ENCODE data around the gene SEPTIN8. TPM values are rescaled to one million over a fixed set of nuclear protein-coding genes. Genes with fewer than 3 reads are reported as not detected.
A peak's percentile ranks its signal among the peaks of the same experiment; 100 is the strongest.

Gene SEPTIN8
- total RNA-seq, 1 experiment from 2014 or later, result 26.5 TPM

DNA sequence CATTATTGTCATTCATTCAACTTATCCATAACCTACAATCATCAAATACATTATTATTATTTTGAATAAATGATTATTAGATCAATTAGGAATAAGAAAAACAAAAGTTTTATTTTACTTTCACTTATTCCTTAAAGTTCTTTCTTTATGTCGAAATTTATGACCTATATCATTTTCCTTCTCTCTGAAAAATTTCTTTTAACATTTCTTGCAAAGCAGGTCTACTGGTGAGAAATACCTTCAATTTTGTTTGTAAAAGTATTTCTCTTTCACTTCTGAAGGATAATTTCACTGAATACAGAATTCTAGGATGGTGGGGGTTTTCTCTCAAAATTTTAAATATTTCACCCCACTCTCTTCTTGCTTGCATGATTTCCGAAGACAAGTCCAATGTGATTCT lies 32.4 kb downstream of the SEPTIN8 start:
- no peak overlapping the region for H3K27ac ChIP-seq
- H3K4me1 ChIP-seq, result no peaks in the 10 kb centered on the region
- H3K36me3 ChIP-seq, result no peaks in the 10 kb centered on the region
- H3K9me3 ChIP-seq (replicated peaks), result no peaks in the 10 kb centered on the region
- no peak for DNase-seq
- H3K27me3 ChIP-seq, result no peaks in the 10 kb centered on the region
- no peak overlapping the region for H3K4me3 ChIP-seq

DNA sequence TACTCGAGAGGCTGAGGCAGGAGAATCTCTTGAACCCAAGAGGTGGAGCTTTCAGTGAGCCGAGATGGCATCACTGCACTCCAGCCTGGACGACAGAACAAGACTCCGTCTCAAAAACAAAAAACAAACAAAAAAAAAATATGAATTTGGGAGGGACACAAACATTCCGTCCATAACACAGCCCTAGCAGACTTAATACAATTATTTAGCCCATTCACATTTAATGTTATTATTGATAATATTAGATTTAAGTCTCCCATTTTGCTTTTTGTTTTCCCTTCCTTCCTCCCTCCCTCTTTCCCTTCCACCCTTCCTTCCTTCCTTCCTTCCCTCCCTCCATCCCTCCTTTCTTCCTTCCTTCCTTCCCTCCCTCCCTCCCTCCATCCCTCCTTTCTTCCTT lies 34.4 kb downstream of the SEPTIN8 start:
- Histone ChIP-seq H3K27ac (no peak overlapping the region), H3K4me1 (peaks cover 6% of the 10 kb centered on the region; the same call in 1 of the 2 replicates), H3K4me3 (no peak overlapping the region), H3K36me3 (no peaks in the 10 kb centered on the region), H3K9me3 (replicated peaks) (no peaks in the 10 kb centered on the region), H3K27me3 (no peaks in the 10 kb centered on the region)
- no peak for DNase-seq

GRCh38 chr5:132742158-132742557 lies 34.9 kb downstream of the SEPTIN8 start:
- H3K27ac ChIP-seq, result no peak overlapping the region
- no peaks in the 10 kb centered on the region for H3K9me3 ChIP-seq (replicated peaks)
- no peak for DNase-seq
- H3K4me1 ChIP-seq, result peaks cover 6% of the 10 kb centered on the region; the same call in 1 of the 2 replicates
- no peaks in the 10 kb centered on the region for H3K36me3 ChIP-seq
- H3K27me3 ChIP-seq, result no peaks in the 10 kb centered on the region
- no peak overlapping the region for H3K4me3 ChIP-seq

- Histone ChIP-seq H3K27me3 (no peaks in the 10 kb centered on the region), H3K36me3 (no peaks in the 10 kb centered on the region), H3K27ac (no peak overlapping the region), H3K4me3 (no peak overlapping the region), H3K4me1 (peaks cover 6% of the 10 kb centered on the region; the same call in 1 of the 2 replicates), H3K9me3 (replicated peaks) (no peaks in the 10 kb centered on the region)
- DNase-seq, result no peak
Observed at GRCh38 chr5:132739232-132739631, 37.8 kb downstream of the SEPTIN8 start.

DNA sequence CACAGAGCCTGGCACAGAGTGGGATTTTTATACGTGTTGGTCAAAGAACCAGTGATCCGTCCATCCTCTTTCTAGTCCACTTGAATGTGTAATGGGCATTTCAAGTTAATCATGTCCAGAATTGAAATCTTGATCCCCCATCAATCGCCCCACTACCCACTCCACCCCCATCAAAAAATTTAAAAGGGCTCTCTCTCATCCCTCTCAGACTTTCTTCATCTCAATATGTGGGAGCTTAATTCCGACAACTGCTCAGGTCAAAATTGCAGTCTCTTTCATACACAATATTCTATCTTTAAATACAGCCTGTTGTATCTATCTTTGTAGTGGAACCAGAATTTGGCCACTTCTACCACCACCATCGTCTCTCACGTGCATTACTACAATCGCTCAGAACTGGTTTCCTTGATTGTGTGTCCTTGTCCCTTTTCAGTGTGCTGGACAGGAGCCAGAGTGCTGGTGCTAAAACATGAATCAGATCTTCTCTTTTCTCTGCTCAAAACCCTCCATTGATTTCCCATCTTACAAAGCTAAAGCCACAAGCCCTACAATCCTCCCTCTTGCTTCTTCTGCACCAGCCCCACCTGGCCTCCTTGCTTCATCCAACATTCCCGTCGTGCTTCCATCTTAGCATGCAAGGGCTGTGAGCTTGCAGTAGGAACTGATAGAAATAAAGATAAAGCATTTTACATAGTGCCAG lies 38.9 kb downstream of the SEPTIN8 start:
- Histone ChIP-seq H3K4me1 (peaks cover 6% of the 10 kb centered on the region; the same call in 1 of the 2 replicates), H3K36me3 (no peaks in the 10 kb centered on the region), H3K27me3 (no peaks in the 10 kb centered on the region), H3K27ac (no peak overlapping the region), H3K4me3 (peak overlapping the region; percentile 91), H3K9me3 (replicated peaks) (no peaks in the 10 kb centered on the region)
- no peak for DNase-seq

DNA sequence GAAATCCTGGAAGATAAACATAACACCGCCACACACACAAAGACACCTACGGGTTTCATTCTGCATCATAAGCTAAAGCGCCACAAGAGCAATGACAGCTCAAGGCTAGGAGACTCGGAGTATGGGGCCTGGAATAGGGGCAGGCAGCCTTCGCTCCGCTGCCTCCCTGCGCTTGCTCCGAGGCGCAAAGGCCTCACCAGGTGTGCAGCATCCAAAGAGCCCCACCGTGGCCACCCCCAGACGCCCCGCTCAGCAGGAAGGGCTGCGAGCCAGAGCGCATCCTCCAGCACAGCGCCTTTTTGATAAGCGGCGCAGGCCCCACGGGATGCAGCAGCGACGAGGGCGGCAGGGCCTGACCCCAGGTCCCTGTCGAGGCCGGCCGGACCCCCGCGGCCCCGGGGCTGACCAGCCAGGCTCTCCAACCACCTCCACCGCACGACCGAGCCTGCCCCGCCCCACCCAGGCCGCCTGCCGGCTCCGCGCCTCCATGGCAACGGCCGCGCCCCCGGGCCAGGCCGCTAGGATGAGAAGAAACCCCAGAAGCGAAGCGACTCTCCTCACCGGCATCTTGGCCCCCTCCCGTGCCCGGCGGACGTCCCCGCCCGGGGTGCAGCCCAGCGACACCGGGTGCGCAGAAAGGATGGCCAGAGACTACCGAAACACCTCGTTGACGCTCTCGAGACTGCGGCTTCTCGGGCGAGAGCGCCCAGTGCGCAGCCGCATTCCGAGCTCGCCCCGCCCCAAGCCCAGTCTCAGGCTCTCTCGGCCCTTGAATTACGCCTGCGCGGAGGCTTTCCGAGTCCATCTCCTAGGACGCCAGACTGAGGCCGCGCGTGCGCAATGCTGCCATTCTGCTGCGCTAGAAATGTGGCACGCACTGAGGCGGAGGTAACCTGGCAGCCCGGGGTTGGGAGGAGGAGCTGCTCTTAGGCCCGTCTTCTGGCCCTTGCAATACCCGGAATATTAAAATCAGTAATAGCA lies 39.9 kb downstream of the SEPTIN8 start, which contains the start of gene KIF3A:
TSS of gene KIF3A (minus strand) at position 694 of the 981 bp plus-strand sequence. CDS start at position 567, 127 bp downstream.
- no peaks in the 10 kb centered on the region for H3K27me3 ChIP-seq
- peak; percentile 97 to 99 for DNase-seq
- peak within 1 kb of the TSS; percentile 91 for H3K4me3 ChIP-seq
- H3K9me3 ChIP-seq (replicated peaks), result no peaks in the 10 kb centered on the region
- no peak within 1 kb of the TSS for H3K27ac ChIP-seq
- H3K4me1 ChIP-seq, result peaks cover 6% of the 10 kb centered on the region; the same call in 1 of the 2 replicates
- H3K36me3 ChIP-seq, result no peaks in the 10 kb centered on the region

DNA sequence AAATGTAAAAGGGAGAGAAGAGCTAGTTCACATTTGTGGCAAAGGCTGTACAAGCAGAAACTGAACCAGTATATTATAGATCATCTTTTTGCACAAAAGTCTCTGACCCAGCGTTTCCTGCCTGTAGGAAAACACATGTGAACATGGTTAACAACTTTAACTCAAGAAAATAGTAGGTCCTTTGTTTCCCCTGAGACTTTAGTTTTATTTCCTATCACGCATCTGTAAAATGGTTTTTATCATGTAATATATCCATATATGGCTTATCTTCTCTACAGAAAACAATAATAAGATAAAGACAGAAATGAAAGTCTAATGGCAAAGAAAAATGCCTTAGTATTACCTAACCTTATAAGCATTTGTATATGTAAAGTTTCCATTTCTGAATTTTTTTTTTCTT lies 42.4 kb downstream of the SEPTIN8 start:
- Histone ChIP-seq H3K27ac (no peak overlapping the region), H3K4me3 (no peak overlapping the region), H3K36me3 (no peaks in the 10 kb centered on the region), H3K9me3 (replicated peaks) (no peaks in the 10 kb centered on the region), H3K4me1 (peaks cover 6% of the 10 kb centered on the region; the same call in 1 of the 2 replicates), H3K27me3 (no peaks in the 10 kb centered on the region)
- no peak for DNase-seq

DNA sequence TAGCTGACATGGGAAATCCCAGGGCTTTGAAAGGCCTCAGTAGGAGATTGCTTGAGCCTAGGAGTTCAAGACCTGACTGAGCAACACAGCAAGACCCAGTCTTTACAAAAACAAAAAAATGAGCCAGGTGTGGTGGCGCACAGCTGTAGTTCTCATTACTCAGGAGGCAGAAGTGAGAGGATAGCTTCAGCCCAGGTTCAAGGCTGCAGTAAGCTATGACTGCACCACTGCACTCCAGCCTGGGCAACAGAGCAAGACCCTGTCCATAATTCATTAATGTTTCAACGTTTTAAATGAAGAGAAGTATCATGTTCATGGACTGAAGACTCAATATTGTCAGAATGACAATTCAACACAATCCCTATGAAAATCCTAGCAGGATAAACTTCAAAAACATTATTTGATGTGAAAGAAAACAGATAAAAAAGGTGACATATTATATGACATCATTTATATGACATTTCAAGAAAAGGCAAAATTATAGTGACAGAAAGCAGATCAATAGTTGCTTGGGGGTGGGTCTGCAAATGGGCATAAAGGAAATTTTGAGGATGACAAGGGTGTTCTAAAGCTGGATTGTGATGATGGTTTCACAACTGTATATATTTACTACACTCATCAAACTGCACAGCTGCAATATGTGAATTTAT lies 43.4 kb downstream of the SEPTIN8 start:
- DNase-seq, result no peak
- Histone ChIP-seq H3K27me3 (no peaks in the 10 kb centered on the region), H3K27ac (no peak overlapping the region), H3K9me3 (replicated peaks) (no peaks in the 10 kb centered on the region), H3K4me3 (no peak overlapping the region), H3K36me3 (no peaks in the 10 kb centered on the region), H3K4me1 (peaks cover 6% of the 10 kb centered on the region; the same call in 1 of the 2 replicates)

DNA sequence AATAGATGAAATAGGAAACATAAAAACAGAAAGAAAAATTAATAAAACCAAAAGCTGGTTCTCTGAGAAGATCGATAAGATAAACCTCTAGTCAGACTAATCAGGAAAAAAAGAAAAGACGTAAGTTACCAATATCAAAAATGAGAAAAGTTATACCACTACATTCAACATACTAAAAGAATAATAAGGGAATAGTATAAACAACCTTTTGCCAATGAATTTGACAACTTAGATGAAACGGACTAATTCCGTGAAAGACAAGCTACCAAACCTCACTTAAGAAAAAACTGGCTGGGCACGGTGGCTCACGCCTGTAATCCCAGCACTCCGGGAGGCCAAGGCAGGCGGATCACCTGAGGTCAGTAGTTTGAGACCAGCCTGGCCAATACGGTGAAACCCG lies 47.1 kb downstream of the SEPTIN8 start:
- Histone ChIP-seq H3K36me3 (0 out of 2 replicates have a peak, but pooled peaks cover 4% of the 10 kb centered on the region), H3K4me3 (no peak overlapping the region), H3K27me3 (no peaks in the 10 kb centered on the region), H3K27ac (no peak overlapping the region), H3K9me3 (replicated peaks) (no peaks in the 10 kb centered on the region), H3K4me1 (no peaks in the 10 kb centered on the region)
- no peak for DNase-seq

GRCh38 chr5:132725745-132726144 lies 51.3 kb downstream of the SEPTIN8 start:
- no peaks in the 10 kb centered on the region for H3K27me3 ChIP-seq
- 0 out of 2 replicates have a peak, but pooled peaks cover 4% of the 10 kb centered on the region for H3K36me3 ChIP-seq
- H3K4me1 ChIP-seq, result no peaks in the 10 kb centered on the region
- no peak for DNase-seq
- H3K4me3 ChIP-seq, result no peak overlapping the region
- H3K9me3 ChIP-seq (replicated peaks), result no peaks in the 10 kb centered on the region
- H3K27ac ChIP-seq, result no peak overlapping the region

GRCh38 chr5:132718544-132719312 lies 58.3 kb downstream of the SEPTIN8 start:
- no peak overlapping the region for H3K27ac ChIP-seq
- no peaks in the 10 kb centered on the region for H3K9me3 ChIP-seq (replicated peaks)
- H3K4me1 ChIP-seq, result no peaks in the 10 kb centered on the region
- no peaks in the 10 kb centered on the region for H3K36me3 ChIP-seq
- no peak for DNase-seq
- no peak overlapping the region for H3K4me3 ChIP-seq
- H3K27me3 ChIP-seq, result no peaks in the 10 kb centered on the region

GRCh38 chr5:132714456-132715307 lies 62.4 kb downstream of the SEPTIN8 start:
- no peaks in the 10 kb centered on the region for H3K27me3 ChIP-seq
- no peaks in the 10 kb centered on the region for H3K9me3 ChIP-seq (replicated peaks)
- no peaks in the 10 kb centered on the region for H3K36me3 ChIP-seq
- H3K4me1 ChIP-seq, result no peaks in the 10 kb centered on the region
- no peak overlapping the region for H3K4me3 ChIP-seq
- DNase-seq, result no peak
- no peak overlapping the region for H3K27ac ChIP-seq

DNA sequence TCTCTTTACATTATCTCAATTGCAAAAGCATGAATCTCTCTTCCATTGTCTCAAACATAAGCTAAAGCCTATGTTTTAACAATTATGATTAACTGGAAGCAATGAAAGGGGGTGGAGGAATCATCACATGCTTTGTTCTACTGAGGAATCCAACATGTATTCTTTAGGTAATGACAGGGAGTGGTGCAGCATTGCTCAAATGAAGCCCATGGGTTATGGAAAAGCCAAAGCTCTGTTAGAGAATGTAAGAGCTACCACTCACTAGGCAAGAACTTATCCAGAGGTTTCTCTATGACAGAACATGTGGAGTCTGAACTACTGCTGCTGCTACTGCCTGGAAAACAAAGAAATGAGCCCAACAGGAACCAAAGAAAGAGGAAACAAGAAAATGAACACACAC lies 68.4 kb downstream of the SEPTIN8 start:
- Histone ChIP-seq H3K4me1 (no peaks in the 10 kb centered on the region), H3K4me3 (no peak overlapping the region), H3K36me3 (no peaks in the 10 kb centered on the region), H3K27ac (no peak overlapping the region), H3K27me3 (no peaks in the 10 kb centered on the region), H3K9me3 (replicated peaks) (no peaks in the 10 kb centered on the region)
- DNase-seq, result no peak

All from SJCRH30 (cell line).